NOMO-1 treated with DMSO at 0.1 percent for 48 hours (cell line): ENCODE results near the gene AATK.

Experiments
- DNase-seq: peaks from one replicate; lab custom pipeline; 2025; ENCODE audit not compliant: unreplicated experiment; lab: John Stamatoyannopoulos, UW

The AATK gene

DNA sequence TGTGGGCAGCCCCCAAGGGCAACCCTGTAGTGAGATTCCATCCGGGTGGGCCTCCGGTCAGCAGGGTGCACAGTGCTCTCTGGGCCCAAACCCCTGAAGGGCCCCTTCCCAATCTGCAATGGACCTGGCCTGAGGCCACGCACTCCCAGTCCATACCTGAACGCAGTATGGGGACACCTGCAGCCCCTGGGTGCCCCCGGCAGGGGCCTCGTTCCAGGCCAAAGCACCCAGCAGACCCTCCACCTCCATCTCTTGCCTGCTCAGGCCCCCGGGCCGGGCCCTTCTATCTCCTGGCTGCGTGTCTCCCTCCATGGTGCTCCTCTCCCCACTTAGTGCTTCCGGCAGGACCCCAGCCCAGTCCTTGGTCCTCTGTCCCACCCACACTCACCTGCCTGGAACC is 17.3 kb upstream of the AATK start:
- DNase-seq = no peak

DNA sequence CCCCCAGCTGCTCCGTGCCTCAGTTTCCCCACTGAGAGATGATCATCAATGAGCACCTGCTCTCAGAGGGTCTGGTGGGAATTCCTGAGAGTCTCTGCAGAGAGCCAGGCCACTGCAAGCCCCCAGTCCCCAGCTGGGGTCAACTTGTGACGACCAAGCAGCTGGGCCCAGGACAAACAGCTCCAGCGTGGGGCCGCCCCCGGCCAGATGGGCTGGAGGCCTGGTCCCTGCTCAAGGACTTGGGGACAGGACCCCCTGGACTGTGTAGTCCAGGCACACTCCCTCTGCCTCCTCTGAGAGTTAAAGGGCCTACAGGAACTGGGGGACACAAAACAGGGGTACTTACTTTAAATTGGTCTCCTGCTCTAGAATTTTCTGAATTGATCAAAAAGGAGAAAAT is 16.6 kb upstream of the AATK start:
- no peak for DNase-seq

DNA sequence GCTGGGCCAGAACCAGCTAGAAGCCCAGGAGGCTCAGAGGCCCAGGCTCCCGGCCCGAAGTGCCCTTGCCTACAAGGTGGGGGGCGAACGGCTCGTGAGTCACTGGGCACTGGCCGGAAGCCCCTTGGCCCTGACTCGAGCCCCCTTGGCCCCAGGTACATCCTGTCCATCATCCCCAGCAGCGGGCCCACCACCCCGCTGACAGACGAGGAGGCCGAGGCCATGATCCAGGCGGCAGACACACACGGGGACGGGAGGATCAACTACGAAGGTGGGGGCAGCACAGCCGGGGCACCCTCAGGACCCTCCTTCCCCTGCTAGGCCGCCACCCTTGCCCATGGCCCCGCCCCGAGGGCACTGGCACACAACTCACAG is 15.8 kb upstream of the AATK start:
- no peak for DNase-seq

DNA sequence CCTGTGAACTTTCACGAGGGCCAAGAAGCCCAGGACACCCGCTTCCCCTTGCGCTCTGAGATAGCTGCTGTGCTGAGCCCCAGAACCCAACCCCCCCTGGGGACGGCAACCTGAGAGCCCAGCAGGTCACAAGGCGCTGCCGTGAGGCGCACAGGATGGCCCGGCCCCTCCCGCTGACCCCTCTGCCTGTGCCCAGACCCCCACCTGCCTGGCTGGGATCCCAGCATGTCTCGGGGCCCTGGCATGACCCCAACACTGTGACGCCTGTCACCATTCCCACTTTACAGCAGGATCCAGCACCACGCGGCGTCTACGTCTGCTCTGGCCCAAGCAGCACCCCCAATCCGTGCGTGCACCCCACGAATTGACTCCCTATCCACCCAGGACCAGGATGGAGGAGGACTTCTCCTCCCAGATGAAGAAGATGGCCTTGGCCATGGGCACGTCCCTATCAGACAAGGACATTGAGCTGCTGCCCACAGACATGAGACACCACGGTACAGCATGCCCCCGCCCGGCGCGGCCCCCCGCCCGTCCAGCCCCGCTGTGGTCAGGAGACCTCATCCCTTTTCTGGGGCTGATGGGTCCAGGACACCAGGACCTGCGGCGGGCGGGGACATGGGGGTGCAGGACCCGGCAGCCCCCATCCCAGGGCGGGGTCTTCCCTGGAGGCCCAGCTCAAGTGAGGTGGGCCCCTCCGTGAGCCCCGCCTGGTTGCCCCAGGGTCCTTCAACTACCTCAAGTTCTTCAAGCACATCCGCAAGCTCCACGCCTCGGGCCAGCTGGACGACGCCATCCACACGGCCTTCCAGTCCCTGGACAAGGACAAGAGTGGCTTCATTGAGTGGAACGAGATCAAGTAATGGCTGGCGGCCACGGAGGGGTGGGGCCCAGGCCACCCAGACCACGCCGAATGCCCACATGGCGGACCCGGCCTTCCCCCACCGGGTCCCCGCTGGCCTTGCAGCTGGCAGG is 15.1 kb upstream of the AATK start:
- no peak for DNase-seq

DNA sequence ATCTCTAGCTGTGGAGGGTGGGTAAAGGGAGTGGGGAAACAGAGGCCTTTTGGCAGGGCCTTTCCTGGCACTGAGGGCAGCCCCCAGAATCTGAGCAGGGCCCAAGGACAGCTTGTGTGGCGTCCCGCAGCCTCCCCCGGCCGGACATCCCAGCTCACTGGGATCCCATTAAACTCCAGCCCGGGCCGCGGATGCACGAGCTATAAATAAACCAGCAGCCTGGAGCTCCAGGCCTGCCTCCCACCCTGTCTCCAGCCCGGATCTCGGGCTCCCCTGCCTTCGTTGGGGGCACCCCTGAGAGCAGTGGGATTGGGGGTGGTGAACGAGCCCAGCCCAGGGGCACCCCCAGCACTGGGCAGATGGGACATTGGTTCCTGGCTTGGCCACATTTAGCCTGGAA is 13.8 kb upstream of the AATK start:
- no peak for DNase-seq

DNA sequence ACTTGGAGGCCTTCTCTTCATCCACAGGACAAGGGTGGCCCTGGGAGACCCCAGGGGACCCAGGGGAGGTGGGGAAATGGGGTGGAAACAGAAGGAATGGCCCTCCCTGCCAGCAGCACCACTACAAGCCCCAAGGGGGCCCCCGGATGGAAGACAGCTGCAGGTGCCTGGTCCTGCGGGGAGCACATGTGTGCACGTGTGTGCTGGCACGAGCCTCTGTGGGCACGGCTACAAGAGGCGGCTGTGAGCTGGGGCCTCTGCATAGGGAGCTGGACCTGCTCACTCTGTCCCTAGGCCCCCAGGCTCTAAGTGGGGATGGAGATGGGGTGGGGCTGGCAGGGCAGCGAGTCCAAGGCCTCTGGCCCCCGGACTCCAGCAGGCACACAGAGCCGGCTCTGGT is 13.2 kb upstream of the AATK start:
- DNase-seq = no peak

DNA sequence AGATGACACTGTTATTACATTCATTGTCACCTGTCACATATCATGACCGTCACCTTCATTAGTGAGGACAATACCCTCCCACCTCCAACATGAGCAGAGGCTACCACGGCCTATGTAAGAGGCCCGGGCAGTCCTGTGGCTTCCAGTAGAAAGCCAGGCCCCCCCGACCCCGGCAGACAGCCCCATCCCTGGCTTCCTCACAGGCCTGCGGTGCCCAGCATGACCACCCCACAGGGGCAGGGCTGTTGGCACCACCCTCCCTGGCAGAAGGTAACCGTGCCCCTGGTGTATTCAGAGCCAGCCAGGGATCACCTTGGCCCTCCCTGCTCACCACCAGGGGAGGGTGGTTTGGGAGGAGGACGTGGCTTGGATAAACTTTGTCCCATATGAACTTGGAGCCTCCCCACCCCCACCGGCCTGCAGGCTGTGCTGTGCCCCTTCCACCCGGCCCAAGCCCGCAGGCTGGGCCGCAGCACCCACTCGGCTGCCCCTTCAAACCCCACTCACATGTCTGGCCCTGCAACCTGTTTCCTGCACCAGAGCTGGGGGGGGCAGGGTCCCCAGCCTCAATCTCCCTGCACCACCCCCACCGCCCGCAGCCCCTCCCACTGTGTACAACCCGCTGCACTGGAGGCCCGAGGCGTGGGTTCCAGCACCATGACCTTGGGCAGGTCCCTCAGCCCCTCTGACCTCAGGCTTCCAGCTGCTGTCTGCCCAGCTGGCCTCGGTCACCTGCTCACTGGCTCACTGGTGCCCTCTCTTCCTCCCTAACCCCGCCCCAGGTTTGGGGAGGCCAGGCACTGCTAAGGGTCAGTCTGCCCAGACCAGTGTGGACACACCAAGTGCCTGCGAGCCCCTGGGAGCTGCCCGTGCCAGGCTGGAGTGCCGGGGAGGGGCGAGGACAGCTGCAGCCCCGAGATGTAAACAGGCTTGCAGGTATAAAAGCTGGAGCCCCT is 12.4 kb upstream of the AATK start:
- DNase-seq = no peak

DNA sequence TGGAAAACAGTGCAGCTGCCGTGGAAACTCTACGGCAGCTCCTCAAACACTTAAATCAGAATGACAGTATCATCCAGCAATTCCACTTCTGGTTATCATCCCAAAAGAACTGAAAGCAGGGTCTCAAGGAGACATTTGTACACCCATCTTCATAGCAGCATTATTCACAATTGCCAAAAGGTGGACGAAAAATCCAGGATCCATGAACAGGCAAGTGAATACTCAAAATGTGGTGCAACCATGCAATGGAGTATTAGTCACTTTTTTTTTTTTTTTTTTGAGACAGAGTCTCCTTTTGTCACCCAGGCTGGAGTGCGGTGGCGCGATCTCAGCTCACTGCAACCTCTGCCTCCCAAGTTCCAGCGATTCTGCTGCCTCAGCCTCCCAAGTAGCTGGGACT is 10.6 kb upstream of the AATK start:
- DNase-seq = no peak

DNA sequence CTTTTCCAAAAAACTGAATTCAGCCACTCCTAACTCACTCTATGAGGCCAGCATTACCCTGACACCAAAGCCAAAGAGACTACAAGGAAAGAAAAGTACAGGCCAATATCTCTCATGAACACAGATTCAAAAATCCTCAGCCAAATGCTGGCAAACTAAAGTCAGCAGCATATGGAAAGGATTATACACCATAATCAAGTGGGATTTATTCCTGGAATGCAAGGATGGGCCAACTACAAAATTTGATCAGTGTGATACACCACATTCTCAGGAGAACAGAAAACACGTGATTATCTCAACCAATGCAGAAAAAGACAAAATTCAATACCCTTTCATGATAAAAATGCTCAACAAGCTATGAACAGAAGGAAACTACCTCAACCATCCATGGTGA is 7.7 kb upstream of the AATK start:
- DNase-seq = no peak

DNA sequence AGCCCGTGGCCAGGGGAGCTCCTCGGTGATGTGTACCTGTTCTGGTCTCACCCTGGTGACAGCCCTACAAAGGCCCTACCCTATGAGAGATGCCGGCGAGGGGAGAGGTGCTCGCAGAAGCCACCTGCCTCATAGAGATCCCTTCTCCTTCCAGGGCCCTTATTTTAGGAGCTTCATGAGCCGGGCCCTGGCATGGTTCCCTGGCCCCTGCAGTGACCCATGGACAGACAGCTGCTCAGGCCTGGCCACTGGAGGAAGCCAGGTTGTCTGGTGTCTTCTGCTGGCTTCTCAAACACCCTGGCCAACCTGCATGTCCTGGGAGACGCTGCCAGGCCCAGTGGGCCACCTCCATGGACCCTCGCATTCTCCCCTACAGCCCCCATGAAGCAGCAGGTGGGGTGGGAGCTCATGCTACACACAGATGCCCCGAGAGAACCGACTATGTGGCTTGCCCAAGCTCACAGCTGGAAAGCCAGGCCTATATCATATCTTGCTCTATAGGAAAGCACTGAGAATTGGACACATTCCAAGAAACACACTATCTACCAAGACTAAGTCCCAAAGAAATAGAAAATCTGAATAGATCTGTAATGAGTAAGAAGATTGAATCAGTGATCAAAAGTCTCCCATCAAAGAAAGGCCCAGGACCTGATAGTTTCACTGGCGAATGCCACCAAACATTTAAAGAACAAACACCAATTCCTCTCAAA is 7.2 kb upstream of the AATK start:
- no peak for DNase-seq

DNA sequence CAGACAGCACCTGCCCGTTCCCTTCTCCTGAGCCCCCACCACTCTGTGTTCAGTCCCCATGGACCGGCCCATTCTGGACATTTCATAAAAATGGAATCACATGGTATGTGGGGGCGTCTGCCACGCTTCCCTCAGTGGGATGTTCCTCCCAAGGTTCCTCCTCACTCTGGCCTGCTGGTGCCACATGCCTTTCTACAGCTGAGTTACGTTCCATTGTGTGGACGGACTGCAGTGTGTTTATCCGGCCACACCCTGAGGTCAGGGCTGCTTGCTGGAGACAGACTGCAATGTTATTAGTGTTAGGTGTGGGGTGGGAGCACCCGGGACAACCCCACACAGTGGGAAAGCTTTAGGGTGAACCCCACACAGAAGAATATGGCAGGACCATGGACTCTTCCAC is 5.9 kb upstream of the AATK start:
- DNase-seq = no peak

DNA sequence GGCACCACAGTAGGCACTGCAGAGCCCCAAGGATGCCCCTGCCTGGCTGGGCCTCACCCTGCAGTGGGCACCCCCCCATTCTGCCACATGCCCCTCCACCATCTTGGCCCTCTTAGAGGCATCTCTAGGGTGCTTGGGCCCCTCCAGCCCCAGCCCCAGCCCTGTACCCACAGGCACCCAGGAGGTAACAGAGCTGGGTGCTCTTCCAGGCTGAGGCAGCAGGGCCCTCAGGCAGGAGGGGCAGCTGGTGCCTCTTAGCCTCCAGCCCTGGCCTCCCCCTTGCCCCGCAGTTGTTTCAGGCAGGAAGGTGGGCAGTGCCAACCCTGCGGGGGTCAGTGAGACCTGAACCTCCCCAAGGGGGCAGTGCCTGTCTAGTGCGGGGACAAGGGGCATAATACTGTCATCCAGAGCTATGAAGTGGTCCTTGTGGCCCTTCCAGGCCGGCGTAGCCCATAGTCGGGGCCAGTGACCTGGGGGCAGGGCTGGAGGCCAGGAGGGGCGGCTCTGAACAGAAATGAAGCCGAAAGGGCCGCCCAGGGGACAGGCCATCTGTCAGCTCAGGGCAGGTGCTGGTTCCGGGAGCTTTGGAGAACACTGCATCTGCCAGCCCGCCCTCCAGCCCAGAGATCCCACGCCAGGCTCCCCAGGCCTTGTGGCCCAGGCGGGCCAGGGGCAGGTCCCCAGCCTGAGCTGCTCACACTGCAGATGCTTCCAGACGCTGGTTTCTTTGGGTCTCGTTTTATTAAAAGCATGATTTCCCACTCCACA is 4.9 kb upstream of the AATK start:
- DNase-seq = no peak

DNA sequence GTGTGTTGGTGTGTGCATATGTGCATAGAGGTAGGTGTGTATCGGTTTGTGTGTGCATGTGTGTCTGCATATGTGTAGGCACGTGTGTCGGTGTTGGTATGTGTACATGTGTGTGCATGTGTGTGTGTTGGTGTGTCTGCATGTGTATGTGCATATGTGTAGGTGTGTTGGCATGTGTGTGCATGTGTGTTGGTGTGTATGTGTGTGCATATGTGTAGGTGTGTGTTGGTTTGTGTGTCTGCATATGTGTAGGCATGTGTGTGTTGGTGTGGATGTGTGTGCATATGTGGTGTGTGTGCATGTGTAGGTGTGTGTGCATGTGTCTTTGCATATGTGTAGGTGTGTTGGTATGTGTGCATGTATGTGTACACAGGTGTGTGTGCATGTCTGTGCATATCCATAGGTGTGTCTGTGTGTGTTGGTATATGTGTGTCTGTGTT is 3.9 kb upstream of the AATK start:
- DNase-seq = no peak

DNA sequence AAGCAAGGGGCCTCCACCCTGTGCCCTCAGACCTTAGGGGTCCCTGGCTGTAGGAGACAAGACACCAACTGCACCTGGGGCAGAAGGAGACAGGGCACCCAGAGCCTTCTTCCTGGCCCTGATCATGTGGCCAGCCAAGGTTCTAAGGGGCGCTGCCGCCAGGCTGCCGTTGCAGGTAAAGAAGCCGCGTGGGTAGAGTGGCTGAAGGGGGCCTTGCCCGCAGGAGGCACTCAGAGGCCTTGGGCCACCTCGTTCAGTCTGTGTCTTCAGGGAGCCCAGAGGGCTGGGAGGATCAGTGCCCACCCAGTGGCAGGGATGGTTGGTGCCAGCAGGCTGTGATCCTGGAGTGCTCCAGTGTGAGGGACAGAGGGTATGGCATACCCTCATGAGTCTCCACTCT is 1.6 kb upstream of the AATK start:
- no peak for DNase-seq

DNA sequence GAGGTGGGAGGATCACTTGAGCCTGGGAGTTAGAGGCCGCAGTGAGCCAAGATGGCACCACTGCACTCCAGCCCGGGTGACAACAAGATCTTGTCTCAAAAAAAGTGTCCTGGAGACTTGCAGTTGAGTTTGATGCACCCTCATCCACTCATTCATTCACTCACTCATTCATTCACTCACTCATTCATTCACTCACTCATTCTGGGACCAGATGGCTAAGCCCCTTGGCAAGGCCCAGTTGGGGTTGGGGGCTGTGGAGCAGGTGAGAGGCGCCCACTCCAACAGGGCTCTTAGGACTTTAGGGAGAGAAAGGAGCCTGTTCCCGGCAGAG is 1.1 kb upstream of the AATK start:
- DNase-seq = no peak

DNA sequence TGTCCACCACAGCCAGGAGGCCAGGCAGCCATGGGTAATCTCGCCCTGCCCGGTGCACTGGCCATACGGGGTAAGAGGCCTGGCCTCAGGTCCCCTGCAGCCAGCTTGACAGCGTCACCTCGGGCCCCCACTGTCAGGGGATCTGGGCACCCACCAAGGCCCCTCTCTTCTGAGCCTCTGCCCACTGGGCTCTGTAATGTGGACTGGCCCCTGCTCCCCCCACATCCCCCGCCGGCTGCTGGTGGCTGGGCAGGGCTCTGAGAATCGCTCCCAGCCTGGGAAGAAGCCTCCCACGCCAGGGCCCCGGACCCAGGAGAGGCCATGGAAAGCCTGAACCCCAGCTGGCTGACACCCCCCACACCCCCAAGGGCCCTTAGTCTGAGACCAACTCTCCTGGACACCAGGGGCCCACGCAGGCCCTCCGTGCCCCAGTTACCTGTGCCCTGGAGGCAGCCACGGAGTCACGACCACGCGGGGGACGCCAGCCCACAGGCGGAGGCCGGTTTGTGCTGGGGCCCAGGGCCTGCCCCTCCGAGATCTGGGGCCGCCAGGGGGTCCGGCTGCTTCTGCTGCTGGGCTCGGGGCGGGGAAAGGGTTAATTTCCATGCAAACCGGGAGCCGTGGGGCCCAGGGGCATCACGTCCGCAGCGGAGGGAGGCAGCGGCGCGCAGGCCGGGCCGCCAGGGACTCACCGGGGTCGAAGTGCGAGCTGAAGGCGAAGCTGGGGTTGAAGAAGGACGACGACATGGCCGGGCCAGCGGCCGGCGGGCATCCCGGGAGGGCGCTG is 582 bp downstream of the AATK start, which contains the start of gene PVALEF:
Gene PVALEF (plus strand): TSS at position 262 of the 787 bp plus-strand sequence. CDS start 15,720 bp downstream, outside the sequence.
- DNase-seq = no peak

DNA sequence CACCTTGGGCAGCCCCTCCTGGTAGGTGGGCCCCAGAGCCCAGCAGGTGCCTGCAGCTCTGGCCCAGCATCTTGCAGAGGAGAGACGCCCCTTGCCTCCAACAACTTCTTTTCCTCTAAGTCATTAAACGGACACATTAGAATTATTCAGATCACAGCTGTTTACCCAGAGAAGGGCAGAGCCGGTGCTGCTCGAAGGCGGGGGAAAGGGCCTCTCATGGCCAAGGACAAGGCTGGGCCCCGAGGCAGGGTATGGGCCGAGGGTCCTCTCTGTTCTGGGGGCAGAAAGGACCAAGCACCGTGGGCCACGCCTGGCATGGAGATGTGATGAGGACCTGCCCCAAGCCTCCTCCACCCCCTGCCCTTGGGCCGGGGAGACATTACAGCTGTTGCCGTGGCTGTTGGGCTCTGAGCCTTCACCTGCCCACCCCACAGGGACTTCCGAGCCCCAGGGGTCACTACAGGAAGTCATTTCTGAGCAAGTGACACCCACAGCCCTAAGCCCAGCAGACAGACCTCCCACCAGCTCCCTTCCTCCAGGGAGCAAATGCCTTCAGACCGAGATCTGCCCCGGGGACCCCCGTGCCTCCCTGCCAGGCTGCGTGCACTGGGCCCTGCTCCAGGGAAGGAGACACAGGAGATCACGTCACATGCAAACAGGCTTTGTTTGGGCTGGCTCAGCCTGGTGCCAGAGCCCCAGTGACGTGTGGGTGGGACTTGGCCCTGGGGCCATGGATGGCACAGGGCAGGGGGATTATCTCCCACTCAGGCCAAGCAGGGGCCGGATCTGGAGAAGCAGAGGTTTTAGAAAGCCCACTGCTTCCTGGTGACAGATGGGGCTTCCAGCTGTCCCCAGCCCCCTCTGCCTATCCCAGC is 1.4 kb downstream of the AATK start:
- no peak for DNase-seq

DNA sequence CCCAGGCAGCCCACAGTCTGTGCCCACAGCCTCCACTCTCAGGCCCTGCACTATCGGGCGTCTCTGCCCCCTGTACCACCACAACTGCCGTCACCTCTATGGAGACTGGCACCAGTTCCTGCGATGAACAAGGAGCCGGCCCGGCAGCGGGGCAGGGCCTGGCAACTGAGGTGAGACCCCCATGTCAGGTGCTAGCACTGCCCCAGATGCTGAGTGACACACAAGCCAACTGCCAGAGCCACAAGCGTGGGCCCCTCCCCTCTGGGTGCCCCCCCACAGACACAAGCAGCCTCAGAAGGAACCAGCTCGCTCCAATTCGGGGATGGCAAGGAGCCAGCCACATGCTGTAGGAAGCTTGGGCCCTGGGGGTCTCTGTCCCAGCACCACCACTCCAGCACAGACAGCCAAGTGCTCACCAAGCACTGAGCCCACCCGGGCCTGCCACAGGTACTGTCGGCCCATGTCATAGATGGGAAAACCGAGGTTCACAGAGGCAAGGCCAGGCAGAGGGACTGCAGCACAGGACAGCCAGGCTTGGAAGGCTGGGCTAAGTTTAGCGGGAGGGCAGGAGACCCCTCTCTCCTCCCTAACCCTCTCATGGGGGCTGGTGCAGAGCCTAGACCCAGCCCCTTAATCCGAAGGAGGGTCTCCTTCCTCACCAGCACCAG is 2.2 kb downstream of the AATK start:
- no peak for DNase-seq
